ENCODE data around the gene ACOX2.

Gene ACOX2

GRCh38 chr3:58572634-58573230, 35.7 kb upstream of the ACOX2 start:
- TF ChIP-seq CTCF (IDR thresholded peaks at IDR 0.05; ENCODE audit: low read depth, low read length) = no peak
- H3K4me3 ChIP-seq (ENCODE audit: low read depth, low read length) = no peak overlapping the region

- TF ChIP-seq CTCF (IDR thresholded peaks at IDR 0.05; ENCODE audit: low read depth, low read length) = no peak
Observed at GRCh38 chr3:58572013-58572633, 35.1 kb upstream of the ACOX2 start.

GRCh38 chr3:58570851-58571250, 33.9 kb upstream of the ACOX2 start:
- H3K4me3 ChIP-seq (ENCODE audit: low read depth, low read length) = no peak overlapping the region
- no peak for TF ChIP-seq CTCF (IDR thresholded peaks at IDR 0.05; ENCODE audit: low read depth, low read length)

More at GRCh38 chr3:58572013-58572633, 35.1 kb upstream of the ACOX2 start:
- no peak overlapping the region for H3K4me3 ChIP-seq (ENCODE audit: low read depth, low read length)

GRCh38 chr3:58569287-58570001, 32.5 kb upstream of the ACOX2 start:
- no peak for TF ChIP-seq CTCF (IDR thresholded peaks at IDR 0.05; ENCODE audit: low read depth, low read length)
- H3K4me3 ChIP-seq (ENCODE audit: low read depth, low read length) = no peak overlapping the region

- H3K4me3 ChIP-seq (ENCODE audit: low read depth, low read length) = no peak overlapping the region
- peak; percentile 91 for TF ChIP-seq CTCF (IDR thresholded peaks at IDR 0.05; ENCODE audit: low read depth, low read length)
Observed at GRCh38 chr3:58568572-58569286, 31.7 kb upstream of the ACOX2 start.

- H3K4me3 ChIP-seq (ENCODE audit: low read depth, low read length) = no peak overlapping the region
- no peak for TF ChIP-seq CTCF (IDR thresholded peaks at IDR 0.05; ENCODE audit: low read depth, low read length)
Observed at GRCh38 chr3:58567251-58567515, 30.2 kb upstream of the ACOX2 start.

Measured in WI38 (cell line).